A673 (cell line): ENCODE measurements around the gene IER3. TPM values are rescaled to one million over a fixed set of nuclear protein-coding genes. Genes with fewer than 3 reads are reported as not detected.

Experiments used
- BruUV-seq: library from RNA; stranded (reverse); fragments of 400-500 nt; replicated peaks from 2 replicates; lab custom pipeline; 2021; lab: Mats Ljungman, UMichigan
- CTCF ChIA-PET: fragments of 300-600 bp; sonication (Branson Sonifier 250); formaldehyde crosslinking; loops from one replicate; lab custom pipeline; 2022; ENCODE audit warnings: antibody characterized with exemption; lab: Charles Lee
- POLR2A ChIA-PET: fragments of 300-600 bp; sonication (Branson Sonifier 250); formaldehyde crosslinking; loops from one replicate; lab custom pipeline; 2022; ENCODE audit warnings: antibody characterized with exemption; ENCODE audit not compliant: low non-redundant PET; lab: Charles Lee
- DNase-seq: peaks from one replicate; pipeline ENCODE4 v3.0.0-alpha.2; 2015; ENCODE audit warnings: low spot score
- H3K27ac ChIP-seq: fragments of 200-600 bp; sonication (generic); 2 replicates; pipeline ENCODE4 v1.5.1; 2016; ENCODE audit warnings: mixed run types, low read depth, mild to moderate bottlenecking, mixed read lengths, antibody characterized with exemption, low read length; ENCODE audit not compliant: poor library complexity, severe bottlenecking
- H3K27me3 ChIP-seq: fragments of 200-600 bp; sonication (generic); replicated peaks from 2 replicates; pipeline ENCODE4 v1.6.1; 2017; ENCODE audit warnings: mixed run types, low read depth, mild to moderate bottlenecking, mixed read lengths, antibody characterized with exemption, low read length; ENCODE audit not compliant: insufficient read depth, poor library complexity
- H3K36me3 ChIP-seq: fragments of 200-600 bp; sonication (generic); 2 replicates; pipeline ENCODE4 v1.6.1; 2016; ENCODE audit warnings: mixed run types, mild to moderate bottlenecking, mixed read lengths, antibody characterized with exemption, low read length; ENCODE audit not compliant: insufficient read depth, poor library complexity, severe bottlenecking
- H3K4me1 ChIP-seq: fragments of 200-600 bp; sonication (generic); 2 replicates; pipeline ENCODE4 v1.6.1; 2017; ENCODE audit warnings: mixed run types, mild to moderate bottlenecking, mixed read lengths, antibody characterized with exemption, low read length; ENCODE audit not compliant: insufficient read depth, poor library complexity, severe bottlenecking
- H3K4me3 ChIP-seq: fragments of 200-600 bp; sonication (generic); 2 replicates; pipeline ENCODE4 v1.5.1; 2016; ENCODE audit warnings: low read depth, mixed run types, mild to moderate bottlenecking, mixed read lengths, low read length; ENCODE audit not compliant: poor library complexity, severe bottlenecking
- H3K9me3 ChIP-seq: fragments of 200-600 bp; sonication (generic); 2 replicates; pipeline ENCODE4 v1.6.1; 2016; ENCODE audit warnings: mixed run types, low read depth, mild to moderate bottlenecking, mixed read lengths, antibody characterized with exemption, low read length; ENCODE audit not compliant: poor library complexity, severe bottlenecking
- EZH2 ChIP-seq: fragments of 200-600 bp; sonication (generic); IDR thresholded peaks from 2 replicates; pipeline ENCODE4 v1.6.1; 2017; ENCODE audit warnings: borderline replicate concordance, low read depth, mild to moderate bottlenecking, mixed read lengths, antibody characterized with exemption, low read length; ENCODE audit not compliant: poor library complexity, severe bottlenecking
- intact Hi-C: fragments of 100-400 bp; cut with micrococcal nuclease; formaldehyde crosslinking; loops from one replicate; pipeline ENCODE4 v1.10.0; 2022; ENCODE audit not compliant: unreplicated experiment
- total RNA-seq: library from RNA; stranded (reverse); gene quantifications from 2 replicates; pipeline ENCODE4 v1.2.3, GENCODE V29; 2021
- TF ChIP-seq, protein P1 (sequence below): fragments of 300-800, 200-600 bp; sonication (generic); conservative IDR thresholded peaks from 2 replicates; pipeline ENCODE4 v1.5.1; 2017; ENCODE audit warnings: low read depth, mild to moderate bottlenecking, antibody characterized with exemption, low read length, moderate library complexity, mixed read lengths

The IER3 gene
- total RNA-seq, 1 experiment from 2014 or later, result 34.6 TPM

DNA sequence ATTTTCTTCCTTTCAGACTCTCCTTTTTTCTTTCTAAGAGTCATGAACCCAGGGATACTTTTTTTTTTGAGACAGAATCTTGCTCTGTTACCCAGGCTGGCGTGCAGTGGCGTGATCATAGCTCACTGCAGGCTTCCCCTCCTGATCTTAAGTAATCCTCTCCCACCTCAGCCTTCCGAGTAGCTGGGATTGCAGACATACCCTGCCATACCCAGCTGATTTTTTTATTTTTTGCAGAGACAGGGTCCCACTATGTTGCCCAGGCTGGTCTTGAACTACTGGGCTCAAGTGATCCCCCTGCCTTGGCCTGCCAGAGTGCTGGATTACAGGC is 32.8 kb upstream of the IER3 start:
- H3K36me3 ChIP-seq, result no peaks in the 10 kb centered on the region
- intact Hi-C loops, result no loop called here
- ChIA-PET CTCF (interaction anchor here (0.6 kb wide), 1 partner anchor 245 kb away, joined by 4 read pairs; no protein-coding TSS in a partner anchor), POLR2A (no interaction called here)
- no peak overlapping the region for H3K4me3 ChIP-seq
- H3K9me3 ChIP-seq, result no peaks in the 10 kb centered on the region
- no peak for DNase-seq
- TF ChIP-seq, protein P1, sequence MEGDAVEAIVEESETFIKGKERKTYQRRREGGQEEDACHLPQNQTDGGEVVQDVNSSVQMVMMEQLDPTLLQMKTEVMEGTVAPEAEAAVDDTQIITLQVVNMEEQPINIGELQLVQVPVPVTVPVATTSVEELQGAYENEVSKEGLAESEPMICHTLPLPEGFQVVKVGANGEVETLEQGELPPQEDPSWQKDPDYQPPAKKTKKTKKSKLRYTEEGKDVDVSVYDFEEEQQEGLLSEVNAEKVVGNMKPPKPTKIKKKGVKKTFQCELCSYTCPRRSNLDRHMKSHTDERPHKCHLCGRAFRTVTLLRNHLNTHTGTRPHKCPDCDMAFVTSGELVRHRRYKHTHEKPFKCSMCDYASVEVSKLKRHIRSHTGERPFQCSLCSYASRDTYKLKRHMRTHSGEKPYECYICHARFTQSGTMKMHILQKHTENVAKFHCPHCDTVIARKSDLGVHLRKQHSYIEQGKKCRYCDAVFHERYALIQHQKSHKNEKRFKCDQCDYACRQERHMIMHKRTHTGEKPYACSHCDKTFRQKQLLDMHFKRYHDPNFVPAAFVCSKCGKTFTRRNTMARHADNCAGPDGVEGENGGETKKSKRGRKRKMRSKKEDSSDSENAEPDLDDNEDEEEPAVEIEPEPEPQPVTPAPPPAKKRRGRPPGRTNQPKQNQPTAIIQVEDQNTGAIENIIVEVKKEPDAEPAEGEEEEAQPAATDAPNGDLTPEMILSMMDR, result no peak
- no peak for TF ChIP-seq EZH2
- no TSS peak for BruUV-seq
- no peaks in the 10 kb centered on the region for H3K27me3 ChIP-seq
- H3K4me1 ChIP-seq, result peaks cover 35% of the 10 kb centered on the region
- no peak overlapping the region for H3K27ac ChIP-seq

DNA sequence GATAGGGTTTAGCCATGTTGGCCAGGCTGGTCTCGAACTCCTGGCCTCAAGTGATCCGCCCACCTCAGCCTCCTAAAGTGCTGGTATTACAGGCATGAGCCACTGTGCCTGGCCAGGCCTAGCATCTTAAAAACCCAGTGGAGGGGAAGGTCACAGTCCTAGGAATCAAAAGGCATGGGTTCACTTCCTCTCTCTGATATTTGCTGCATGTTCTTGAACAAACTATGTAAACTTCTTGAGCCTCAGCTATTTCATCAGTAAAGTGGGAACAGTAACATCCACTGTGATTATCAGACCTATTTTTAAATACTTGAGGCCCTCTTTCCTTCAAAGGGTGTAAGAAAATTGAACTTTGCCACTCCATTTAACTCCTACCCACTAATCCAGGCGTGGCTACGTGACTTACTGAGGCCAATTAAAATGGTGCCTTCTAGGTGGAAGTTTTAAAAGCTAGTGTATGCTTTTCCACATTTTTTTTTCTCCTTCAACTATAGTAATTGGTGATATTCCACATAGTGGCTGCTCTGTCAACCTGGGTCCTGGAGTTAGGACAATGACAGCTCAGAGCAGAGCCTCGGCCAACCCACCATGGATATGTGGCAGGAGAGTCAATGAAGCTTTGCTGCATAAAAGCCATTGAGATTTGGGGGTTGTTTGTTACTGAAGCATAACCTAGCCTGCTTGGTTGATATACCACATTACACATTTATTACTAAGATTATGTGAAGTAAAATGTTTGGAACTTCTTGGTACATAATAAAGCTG is 32.2 kb upstream of the IER3 start:
- Histone ChIP-seq H3K36me3 (no peaks in the 10 kb centered on the region), H3K9me3 (no peaks in the 10 kb centered on the region), H3K4me1 (peaks cover 32% of the 10 kb centered on the region), H3K27me3 (no peaks in the 10 kb centered on the region), H3K4me3 (no peak overlapping the region), H3K27ac (no peak overlapping the region)
- DNase-seq, result no peak
- ChIA-PET CTCF (interaction anchor here (0.6 kb wide), 1 partner anchor 244 kb away, joined by 4 read pairs; no protein-coding TSS in a partner anchor), POLR2A (no interaction called here)
- intact Hi-C loops, result no loop called here
- no TSS peak for BruUV-seq
- TF ChIP-seq, protein P1, result no peak
- no peak for TF ChIP-seq EZH2

DNA sequence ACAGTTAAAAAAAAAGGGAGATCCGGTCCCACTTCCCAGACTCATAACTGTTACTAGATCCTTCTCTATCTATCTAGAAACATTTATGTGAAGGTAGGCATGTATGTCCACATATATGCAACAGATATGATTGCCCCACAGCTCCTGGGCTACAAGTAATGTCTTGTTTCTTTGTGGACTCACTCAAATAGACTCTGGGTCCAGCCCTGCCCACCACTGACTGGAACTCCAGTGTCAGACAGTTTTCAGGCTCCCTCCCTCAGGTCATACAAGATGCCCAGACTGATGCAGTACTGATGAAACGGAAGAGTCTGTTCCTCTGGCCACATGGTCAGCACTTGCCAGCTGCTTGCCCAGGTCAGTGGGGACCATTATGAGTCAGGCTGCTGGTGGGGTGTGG is 30.8 kb upstream of the IER3 start:
- H3K27ac ChIP-seq, result no peak overlapping the region
- POLR2A ChIA-PET, result no interaction called here

More for the DNA sequence above, 30.8 kb upstream of the IER3 start:
- TF ChIP-seq, protein P1, result no peak
- no peak for TF ChIP-seq EZH2
- no peaks in the 10 kb centered on the region for H3K27me3 ChIP-seq
- H3K4me1 ChIP-seq, result peaks cover 21% of the 10 kb centered on the region
- no TSS peak for BruUV-seq
- CTCF ChIA-PET, result no interaction called here
- no peak for DNase-seq
- intact Hi-C loops, result no loop called here
- no peaks in the 10 kb centered on the region for H3K9me3 ChIP-seq
- H3K4me3 ChIP-seq, result no peak overlapping the region
- H3K36me3 ChIP-seq, result no peaks in the 10 kb centered on the region
